B cell (primary cell): ENCODE results near the gene NRG2. TPM values are rescaled to one million over a fixed set of nuclear protein-coding genes. Genes with fewer than 3 reads are reported as not detected.

ENCODE experiments used
- ATAC-seq: fragments of 200-7000 bp; cut with Tn5 transposase; one replicate; pipeline ENCODE4 v1.10.0; 2021; ENCODE audit warnings: low read depth, mild to moderate bottlenecking, moderate number of reproducible peaks, moderate library complexity
- CTCF ChIA-PET: fragments of 350-600 bp; sonication (Branson Sonifier 250); formaldehyde crosslinking; loops from one replicate; lab custom pipeline; 2021; ENCODE audit warnings: antibody characterized with exemption, inconsistent platforms; lab: Charles Lee
- POLR2A ChIA-PET: fragments of 350-600 bp; sonication (Branson Sonifier 250); formaldehyde crosslinking; loops from one replicate; lab custom pipeline; 2021; ENCODE audit warnings: antibody characterized with exemption; lab: Charles Lee
- DNase-seq: peaks from one replicate; pipeline ENCODE4 v3.0.0; 2013
- H2AFZ ChIP-seq: 2 replicates; pipeline ENCODE4 v1.6.1; 2012; ENCODE audit warnings: mild to moderate bottlenecking, low read depth, low read length; ENCODE audit not compliant: insufficient read depth, poor library complexity, severe bottlenecking
- H3K27ac ChIP-seq, 2 donors: 1 replicate in 1 of 2; 2 replicates in 1 of 2; pipeline ENCODE4 v1.5.1; 2012 to 2013; ENCODE audit warnings: low read length in 2 of 2, mild to moderate bottlenecking in 2 of 2, moderate library complexity in 1 of 2
- H3K27me3 ChIP-seq, 4 experiments: fragments of 200-600 bp in 1 of 4; sonication (generic) in 1 of 4; replicated peaks in 1 of 4; 1 replicate in 2 of 4; 2 replicates in 2 of 4; pipeline versions ENCODE4 v1.6.1 to v1.7.0; 2013 to 2016; ENCODE audit warnings: low read length in 3 of 4, mild to moderate bottlenecking in 2 of 4, mixed read lengths in 1 of 4, moderate library complexity in 1 of 4; ENCODE audit not compliant: insufficient read depth in 4 of 4, control insufficient read depth in 3 of 4; ENCODE audit errors: control extremely low read depth in 1 of 4
- H3K36me3 ChIP-seq, 2 experiments: replicated peaks in 1 of 2; 1 replicate in 1 of 2; 2 replicates in 1 of 2; pipeline versions ENCODE4 v1.6.1 to v1.7.1; 2013; ENCODE audit warnings: low read length in 1 of 2; ENCODE audit not compliant: insufficient read depth in 2 of 2, control insufficient read depth in 1 of 2; ENCODE audit errors: control extremely low read depth in 1 of 2, extremely low read depth in 1 of 2
- H3K4me1 ChIP-seq, 2 donors: fragments of 200-600 bp in 1 of 2; sonication (generic) in 1 of 2; 1 replicate in 1 of 2; 2 replicates in 1 of 2; pipeline versions ENCODE4 v1.5.1 to v1.6.1; 2013 to 2017; ENCODE audit warnings: low read length in 2 of 2; ENCODE audit not compliant: control insufficient read depth in 2 of 2, insufficient read depth in 2 of 2
- H3K4me2 ChIP-seq: replicated peaks from 2 replicates; pipeline ENCODE3; 2012; ENCODE audit warnings: mild to moderate bottlenecking, low read depth, low read length; ENCODE audit not compliant: poor library complexity, severe bottlenecking
- H3K4me3 ChIP-seq, 5 experiments: fragments of 200-600 bp in 1 of 5; sonication (generic) in 1 of 5; 1 replicate in 3 of 5; 2 replicates in 2 of 5; pipeline versions ENCODE4 v1.5.1 to v1.7.0; 2011 to 2016; ENCODE audit warnings: low read length in 4 of 5, mild to moderate bottlenecking in 4 of 5, low read depth in 2 of 5, control low read depth in 1 of 5, moderate library complexity in 1 of 5; ENCODE audit not compliant: insufficient read depth in 1 of 5; ENCODE audit errors: control extremely low read depth in 1 of 5, extremely low read depth in 1 of 5
- H3K79me2 ChIP-seq: fragments of 200-600 bp; sonication (generic); one replicate; pipeline ENCODE4 v1.6.0; 2016; ENCODE audit warnings: low read length; ENCODE audit not compliant: control insufficient read depth, insufficient read depth
- H3K9ac ChIP-seq: fragments of 200-600 bp; sonication (generic); 2 replicates; pipeline ENCODE4 v1.6.1; 2017; ENCODE audit warnings: mild to moderate bottlenecking, low read length, moderate library complexity
- H3K9me3 ChIP-seq, 3 donors: one replicate each; pipeline versions ENCODE4 v1.6.1 to v1.7.1; 2013; ENCODE audit warnings: low read length in 2 of 3; ENCODE audit not compliant: control insufficient read depth in 2 of 3, insufficient read depth in 1 of 3; ENCODE audit errors: control extremely low read depth in 1 of 3
- H4K20me1 ChIP-seq: 2 replicates; pipeline ENCODE4 v1.6.0; 2012; ENCODE audit warnings: mild to moderate bottlenecking, low read length; ENCODE audit not compliant: insufficient read depth, control insufficient read depth, poor library complexity, severe bottlenecking
- H3K27ac Mint-ChIP-seq: one replicate; pipeline ENCODE4 v1.8.0; 2021; ENCODE audit warnings: mixed read lengths
- H3K27me3 Mint-ChIP-seq: one replicate; pipeline ENCODE4 v1.8.0; 2021; ENCODE audit warnings: mixed read lengths
- H3K4me1 Mint-ChIP-seq: one replicate; pipeline ENCODE4 v1.8.0; 2021; ENCODE audit warnings: mixed read lengths
- H3K4me3 Mint-ChIP-seq: one replicate; pipeline ENCODE4 v1.8.0; 2021; ENCODE audit warnings: mixed read lengths
- H3K9me3 Mint-ChIP-seq: one replicate; pipeline ENCODE4 v1.8.0; 2022; ENCODE audit warnings: mixed read lengths; ENCODE audit not compliant: insufficient read depth
- EZH2 ChIP-seq: IDR thresholded peaks from 2 replicates; pipeline ENCODE4 v1.6.1; 2012; ENCODE audit warnings: borderline replicate concordance, low read depth, mild to moderate bottlenecking, moderate library complexity, low read length; ENCODE audit not compliant: insufficient read depth, poor library complexity, severe bottlenecking
- WGBS: methylation state at CpG from one replicate; pipeline ENCODE4 v1.1.5; 2013; ENCODE audit warnings: missing lambda C conversion rate; ENCODE audit not compliant: insufficient coverage; 5-methylcytosine and 5-hydroxymethylcytosine counted together
- intact Hi-C: fragments of 100-400 bp; cut with micrococcal nuclease; formaldehyde crosslinking; loops from one replicate; pipeline ENCODE4 v1.10.0; 2022
- polyA plus RNA-seq: library from polyadenylated mRNA; depleted of rRNA; stranded (reverse); fragments of >200 nt; gene quantifications from 2 replicates; pipeline ENCODE4 v1.2.3, GENCODE V29; 2012
- total RNA-seq, 2 donors: library from RNA; stranded (reverse); fragments of 120-200 nt in 1 of 2; gene quantifications; 1 replicate in 1 of 2; 2 replicates in 1 of 2; pipeline versions ENCODE4 v1.2.3 to v1.2.4, GENCODE V29; 2013 to 2022
- TF ChIP-seq, protein P1 (sequence below): fragments of 200-600 bp; IDR thresholded peaks from one replicate; pipeline ENCODE4 v1.8.0; 2022; ENCODE audit warnings: antibody characterized with exemption, mild to moderate bottlenecking

Gene NRG2
- total and polyA plus RNA-seq, 2 donors (not counting 1 experiment from before 2014, with no cell fraction given), result 0.13 to 0.15 TPM

DNA sequence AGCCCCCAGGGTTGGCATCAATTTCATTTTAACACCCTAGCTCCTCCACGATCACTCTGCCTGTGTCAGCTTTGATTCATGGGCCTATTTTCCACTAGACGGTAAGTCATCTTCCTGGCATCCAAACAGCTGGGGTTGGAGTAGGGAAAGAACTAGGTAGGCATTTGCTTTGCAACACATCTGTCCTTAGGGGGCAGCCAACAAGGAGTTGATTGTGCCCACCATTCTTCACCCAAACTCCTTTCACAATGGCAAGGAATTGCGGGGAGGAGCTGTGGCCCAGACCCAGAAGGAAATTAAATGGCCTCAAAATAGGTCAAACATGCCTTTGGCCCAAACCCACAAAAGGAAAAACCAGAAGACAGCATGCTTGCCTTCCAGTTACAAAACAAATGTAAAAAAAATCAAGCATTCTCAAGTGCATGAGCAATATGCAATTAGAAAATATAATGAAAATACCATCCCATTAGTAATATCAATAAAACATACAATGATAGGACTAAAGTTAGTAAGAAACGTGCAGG lies 71.8 kb downstream of the NRG2 start:
- no peaks in the 10 kb centered on the region for H3K4me1 ChIP-seq
- Mint-ChIP-seq H3K27ac (no peak overlapping the region), H3K4me3 (no peak overlapping the region), H3K27me3 (peaks cover 52% of the 10 kb centered on the region), H3K9me3 (no peaks in the 10 kb centered on the region), H3K4me1 (no peaks in the 10 kb centered on the region)
- H4K20me1 ChIP-seq, result no peaks in the 10 kb centered on the region
- no peak overlapping the region for H3K27ac ChIP-seq
- H3K4me2 ChIP-seq, result no peak overlapping the region
- no peak for ATAC-seq
- H3K4me3 ChIP-seq, result no peak overlapping the region
- intact Hi-C loops, result no loop called here
- no CpG with 5 or more reads among the region's 4 CpGs for WGBS
- CTCF ChIA-PET, result interaction anchor here (0.6 to 8.5 kb wide), 8 partner anchors 9 to 549 kb away, joined by 3 to 203 read pairs (median 4); no protein-coding TSS in a partner anchor
- no peaks in the 10 kb centered on the region for H3K36me3 ChIP-seq
- peaks cover 0 to 25% (median 11%) of the 10 kb centered on the region in 4 experiments for H3K27me3 ChIP-seq
- no peak for TF ChIP-seq EZH2
- TF ChIP-seq, protein P1, sequence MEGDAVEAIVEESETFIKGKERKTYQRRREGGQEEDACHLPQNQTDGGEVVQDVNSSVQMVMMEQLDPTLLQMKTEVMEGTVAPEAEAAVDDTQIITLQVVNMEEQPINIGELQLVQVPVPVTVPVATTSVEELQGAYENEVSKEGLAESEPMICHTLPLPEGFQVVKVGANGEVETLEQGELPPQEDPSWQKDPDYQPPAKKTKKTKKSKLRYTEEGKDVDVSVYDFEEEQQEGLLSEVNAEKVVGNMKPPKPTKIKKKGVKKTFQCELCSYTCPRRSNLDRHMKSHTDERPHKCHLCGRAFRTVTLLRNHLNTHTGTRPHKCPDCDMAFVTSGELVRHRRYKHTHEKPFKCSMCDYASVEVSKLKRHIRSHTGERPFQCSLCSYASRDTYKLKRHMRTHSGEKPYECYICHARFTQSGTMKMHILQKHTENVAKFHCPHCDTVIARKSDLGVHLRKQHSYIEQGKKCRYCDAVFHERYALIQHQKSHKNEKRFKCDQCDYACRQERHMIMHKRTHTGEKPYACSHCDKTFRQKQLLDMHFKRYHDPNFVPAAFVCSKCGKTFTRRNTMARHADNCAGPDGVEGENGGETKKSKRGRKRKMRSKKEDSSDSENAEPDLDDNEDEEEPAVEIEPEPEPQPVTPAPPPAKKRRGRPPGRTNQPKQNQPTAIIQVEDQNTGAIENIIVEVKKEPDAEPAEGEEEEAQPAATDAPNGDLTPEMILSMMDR, result no peak
- H3K9me3 ChIP-seq, result no peaks in the 10 kb centered on the region
- no peak for DNase-seq
- no peaks in the 10 kb centered on the region for H3K79me2 ChIP-seq
- no peak overlapping the region for H2AFZ ChIP-seq
- POLR2A ChIA-PET, result no interaction called here
- H3K9ac ChIP-seq, result no peak overlapping the region

DNA sequence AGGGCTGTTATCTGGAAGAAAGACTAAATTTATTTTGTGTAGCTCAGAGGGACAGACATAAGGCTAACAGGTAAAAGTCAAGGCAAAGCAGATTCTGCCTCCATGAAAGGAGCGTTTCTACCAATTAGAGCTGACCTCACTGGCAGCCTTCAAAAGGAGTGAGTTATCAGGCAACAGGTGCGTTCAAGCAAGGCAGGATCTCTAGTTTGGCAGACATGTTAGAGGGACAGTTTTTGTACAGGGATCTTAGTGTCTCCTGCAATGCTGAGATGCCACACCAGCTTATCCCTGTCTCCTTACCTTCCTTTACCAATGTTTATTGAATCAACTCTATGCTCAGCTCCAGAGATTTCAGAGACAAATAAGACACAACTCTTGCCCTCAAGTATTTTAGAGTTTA lies 73.8 kb downstream of the NRG2 start:
- no peak for ATAC-seq
- Histone ChIP-seq H3K9me3 (no peaks in the 10 kb centered on the region), H2AFZ (no peak overlapping the region), H3K27me3 (peaks cover 0 to 25% (median 8%) of the 10 kb centered on the region in 4 experiments), H3K4me3 (no peak overlapping the region), H3K4me1 (no peaks in the 10 kb centered on the region), H3K36me3 (no peaks in the 10 kb centered on the region), H3K27ac (no peak overlapping the region), H3K79me2 (no peaks in the 10 kb centered on the region), H4K20me1 (no peaks in the 10 kb centered on the region), H3K4me2 (no peak overlapping the region), H3K9ac (no peak overlapping the region)
- Mint-ChIP-seq H3K4me1 (no peaks in the 10 kb centered on the region), H3K9me3 (no peaks in the 10 kb centered on the region), H3K27ac (no peak overlapping the region), H3K4me3 (no peak overlapping the region), H3K27me3 (peaks cover 50% of the 10 kb centered on the region)
- CTCF ChIA-PET, result interaction anchor here (0.7 to 8.5 kb wide), 49 partner anchors 8 to 1390 kb away, joined by 3 to 203 read pairs (median 4); partner anchors contain the start of gene NRG2
- TF ChIP-seq EZH2, result no peak
- TF ChIP-seq, protein P1, result no peak
- intact Hi-C loops, result loop anchor here (5.0 kb wide), 1 partner anchor 337 kb away; no protein-coding TSS in a partner anchor
- POLR2A ChIA-PET, result interaction anchor here (0.6 kb wide), 1 partner anchor 620 kb away, joined by 4 read pairs; no protein-coding TSS in a partner anchor
- 93% methylated on average over 1 of the region's 2 CpGs for WGBS
- no peak for DNase-seq
